Measurements from ENCODE around the gene RAB44.

GRCh38 chr6:36717871-36718540, 20.4 kb downstream of the RAB44 start:
- TF ChIP-seq CTCF (IDR thresholded peaks at IDR 0.05) (no peak), POLR2A (IDR thresholded peaks at IDR 0.05) (no peak)

Data from lower leg skin (tissue), 3 donors.